Keratinocyte (primary cell): Measurements from ENCODE around the gene FBXL13. TPM values are rescaled to one million over a fixed set of nuclear protein-coding genes. Genes with fewer than 3 reads are reported as not detected.

Source experiments
- DNase-seq: peaks from one replicate; pipeline ENCODE4 v3.0.0-alpha.2; 2011; ENCODE audit warnings: low read depth, missing footprints, low spot score
- FAIRE-seq: peaks from 2 replicates; lab custom pipeline; 2011; peaks lifted over from hg19 to GRCh38; lab: Jason Lieb, UNC
- H2AFZ ChIP-seq: 2 replicates; pipeline ENCODE4 v1.6.0; 2012; ENCODE audit warnings: low read length, control low read depth, inconsistent platforms; ENCODE audit not compliant: control insufficient read depth
- H3K27ac ChIP-seq: 2 replicates; pipeline ENCODE4 v1.5.1; 2011; ENCODE audit warnings: low read length; ENCODE audit not compliant: control insufficient read depth, insufficient read depth
- H3K27me3 ChIP-seq: 3 replicates; pipeline ENCODE4 v1.6.0; 2011; ENCODE audit warnings: low read length; ENCODE audit not compliant: control insufficient read depth, insufficient read depth; ENCODE audit errors: extremely low read depth
- H3K36me3 ChIP-seq, 2 experiments: 2 replicates in 1 of 2; 3 replicates in 1 of 2; pipeline ENCODE4 v1.5.1; 2011; ENCODE audit warnings: low read length in 2 of 2, mild to moderate bottlenecking in 1 of 2; ENCODE audit not compliant: control insufficient read depth in 2 of 2, insufficient read depth in 2 of 2; ENCODE audit errors: extremely low read depth in 1 of 2
- H3K4me1 ChIP-seq: 3 replicates; pipeline ENCODE4 v1.5.1; 2011; ENCODE audit warnings: low read length; ENCODE audit not compliant: control insufficient read depth, insufficient read depth; ENCODE audit errors: extremely low read depth
- H3K4me2 ChIP-seq: 3 replicates; pipeline ENCODE4 v1.6.0; 2011; ENCODE audit warnings: low read depth, low read length; ENCODE audit not compliant: control insufficient read depth, insufficient read depth; ENCODE audit errors: extremely low read depth
- H3K4me3 ChIP-seq, 3 experiments: fragments of 200-600 bp in 1 of 3; sonication (generic) in 1 of 3; 2 replicates in 2 of 3; 3 replicates in 1 of 3; pipeline ENCODE4 v1.5.1; 2011 to 2016; ENCODE audit warnings: low read length in 3 of 3, mild to moderate bottlenecking in 3 of 3, control low read depth in 2 of 3, inconsistent platforms in 1 of 3, low read depth in 1 of 3, mixed read lengths in 1 of 3, mixed run types in 1 of 3, moderate library complexity in 1 of 3; ENCODE audit not compliant: control insufficient read depth in 2 of 3, insufficient read depth in 2 of 3; ENCODE audit errors: extremely low read depth in 1 of 3
- H3K79me2 ChIP-seq: 2 replicates; pipeline ENCODE4 v1.6.0; 2012; ENCODE audit warnings: low read length; ENCODE audit not compliant: control insufficient read depth, insufficient read depth
- H3K9ac ChIP-seq: 3 replicates; pipeline ENCODE4 v1.6.0; 2011; ENCODE audit warnings: low read length; ENCODE audit not compliant: control insufficient read depth, insufficient read depth; ENCODE audit errors: extremely low read depth
- H3K9me1 ChIP-seq: 3 replicates; pipeline ENCODE4 v1.6.0; 2011; ENCODE audit warnings: low read length; ENCODE audit not compliant: control insufficient read depth, insufficient read depth; ENCODE audit errors: extremely low read depth
- H3K9me3 ChIP-seq: 2 replicates; pipeline ENCODE4 v1.5.1; 2012; ENCODE audit warnings: low read depth, low read length; ENCODE audit not compliant: control insufficient read depth
- H4K20me1 ChIP-seq: 3 replicates; pipeline ENCODE4 v1.6.0; 2011; ENCODE audit warnings: low read length; ENCODE audit not compliant: control insufficient read depth, insufficient read depth; ENCODE audit errors: extremely low read depth
- CTCF ChIP-seq, 3 experiments: IDR thresholded peaks in 1 of 3; conservative IDR thresholded peaks in 1 of 3; optimal IDR thresholded peaks in 1 of 3; 2 replicates in 2 of 3; 3 replicates in 1 of 3; pipeline versions ENCODE3 to v1.5.1; 2011; ENCODE audit warnings: low read length in 3 of 3, mild to moderate bottlenecking in 3 of 3, moderate library complexity in 2 of 3, control low read depth in 1 of 3, inconsistent platforms in 1 of 3; ENCODE audit not compliant: insufficient read depth in 2 of 3; ENCODE audit errors: extremely low read depth in 1 of 3
- EZH2 ChIP-seq: IDR thresholded peaks from one replicate; pipeline ENCODE4 v1.6.1; 2012; ENCODE audit warnings: inconsistent platforms, mild to moderate bottlenecking, low read length, moderate library complexity
- dilution Hi-C: fragments of 300-500 bp; cut with MboI; formaldehyde crosslinking; loops from one replicate; pipeline ENCODE4 v1.7.0; 2020; ENCODE audit warnings: low sequenced_read_pairs; ENCODE audit not compliant: extremely low pct_ligation_motif_present
- polyA plus RNA-seq, 5 experiments: library from polyadenylated mRNA; depleted of rRNA in 3 of 5; stranded (reverse) in 3 of 5; stranded (forward) in 1 of 5; unstranded in 1 of 5; fragments of >200 nt; gene quantifications; 1 replicate in 1 of 5; 2 replicates in 3 of 5; 3 replicates in 1 of 5; pipeline versions ENCODE4 v1.2.1 to v1.2.3, GENCODE V29; 2011 to 2012; ENCODE audit warnings: missing spikeins in 2 of 5, low read depth in 1 of 5, low replicate concordance in 1 of 5

Gene FBXL13
- polyA plus RNA-seq, 1 donor (not counting 4 experiments of a cell fraction or from before 2014, with no cell fraction given), result 0.20 TPM

GRCh38 chr7:103116991-103117390, 42.4 kb upstream of the FBXL13 start:
- Histone ChIP-seq H3K4me1 (peaks cover 5% of the 10 kb centered on the region), H3K9me1 (no peaks in the 10 kb centered on the region), H3K36me3 (no peaks in the 10 kb centered on the region), H3K4me3 (no peak overlapping the region), H3K9me3 (no peaks in the 10 kb centered on the region), H4K20me1 (no peaks in the 10 kb centered on the region), H3K4me2 (no peak overlapping the region), H3K27ac (no peak overlapping the region), H2AFZ (no peak overlapping the region), H3K9ac (no peak overlapping the region), H3K79me2 (no peaks in the 10 kb centered on the region), H3K27me3 (no peaks in the 10 kb centered on the region)
- no peak for DNase-seq
- dilution Hi-C loops, result no loop called here
- TF ChIP-seq CTCF (optimal IDR thresholded peaks at IDR 0.05 in 1 of 3, IDR thresholded peaks at IDR 0.05 in 1 of 3, conservative IDR thresholded peaks at IDR 0.05 in 1 of 3; ENCODE audit: extremely low read depth in 1 of 3, insufficient read depth in 2 of 3, low read length in 3 of 3), result no peak
- TF ChIP-seq EZH2, result no peak
- no peak for FAIRE-seq

GRCh38 chr7:103116511-103116910, 41.9 kb upstream of the FBXL13 start:
- no peaks in the 10 kb centered on the region for H3K27me3 ChIP-seq
- no peaks in the 10 kb centered on the region for H3K9me1 ChIP-seq
- H3K79me2 ChIP-seq, result no peaks in the 10 kb centered on the region
- no peaks in the 10 kb centered on the region for H3K9me3 ChIP-seq
- H3K4me1 ChIP-seq, result peaks cover 5% of the 10 kb centered on the region
- no peak overlapping the region for H3K27ac ChIP-seq
- H3K4me3 ChIP-seq, result no peak overlapping the region
- no peak overlapping the region for H2AFZ ChIP-seq
- dilution Hi-C loops, result no loop called here
- FAIRE-seq (no peak), DNase-seq (no peak)
- H4K20me1 ChIP-seq, result no peaks in the 10 kb centered on the region
- TF ChIP-seq CTCF (optimal IDR thresholded peaks at IDR 0.05 in 1 of 3, IDR thresholded peaks at IDR 0.05 in 1 of 3, conservative IDR thresholded peaks at IDR 0.05 in 1 of 3; ENCODE audit: extremely low read depth in 1 of 3, insufficient read depth in 2 of 3, low read length in 3 of 3) (no peak), EZH2 (no peak)
- no peaks in the 10 kb centered on the region for H3K36me3 ChIP-seq
- H3K4me2 ChIP-seq, result no peak overlapping the region
- H3K9ac ChIP-seq, result no peak overlapping the region
